Cardiac fibroblast (primary cell): ENCODE data around the gene ELFN1.

Experiments used
- DNase-seq, 2 donors: peaks; one replicate each; pipeline versions ENCODE4 v3.0.0 to v3.0.0-alpha.2; 2010; ENCODE audit warnings: low read depth in 2 of 2
- H3K4me3 ChIP-seq, 2 donors: replicated peaks in 1 of 2; 1 replicate in 1 of 2; 2 replicates in 1 of 2; pipeline ENCODE4 v1.5.1; 2011; ENCODE audit warnings: low read depth in 2 of 2, low read length in 2 of 2, mild to moderate bottlenecking in 2 of 2, moderate library complexity in 1 of 2
- CTCF ChIP-seq: IDR thresholded peaks from one replicate; pipeline ENCODE4 v1.5.1; 2011; ENCODE audit warnings: low read depth, mild to moderate bottlenecking, low read length, inconsistent platforms

ELFN1 gene

DNA sequence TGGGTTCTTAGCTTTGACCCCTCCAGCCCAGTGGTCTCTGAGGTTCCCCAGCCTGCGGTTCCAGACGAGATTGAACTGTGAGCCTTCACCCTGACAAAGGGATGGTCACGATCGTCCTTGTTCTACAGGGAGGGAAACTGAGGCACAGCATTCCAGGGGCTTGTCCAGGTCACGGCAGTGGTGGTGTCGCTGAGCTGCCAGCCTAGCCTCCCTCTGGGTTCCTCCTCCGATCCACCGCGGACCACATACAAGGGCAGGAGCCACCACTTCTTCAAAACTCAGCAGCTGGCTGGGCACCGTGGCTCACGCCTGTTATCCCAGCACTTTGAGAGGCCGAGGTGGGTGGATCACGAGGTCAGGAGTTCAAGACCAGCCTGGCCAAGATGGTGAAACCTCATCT is 35.8 kb downstream of the ELFN1 start:
- no peak for DNase-seq
- no peak for TF ChIP-seq CTCF
- no peak overlapping the region for H3K4me3 ChIP-seq

DNA sequence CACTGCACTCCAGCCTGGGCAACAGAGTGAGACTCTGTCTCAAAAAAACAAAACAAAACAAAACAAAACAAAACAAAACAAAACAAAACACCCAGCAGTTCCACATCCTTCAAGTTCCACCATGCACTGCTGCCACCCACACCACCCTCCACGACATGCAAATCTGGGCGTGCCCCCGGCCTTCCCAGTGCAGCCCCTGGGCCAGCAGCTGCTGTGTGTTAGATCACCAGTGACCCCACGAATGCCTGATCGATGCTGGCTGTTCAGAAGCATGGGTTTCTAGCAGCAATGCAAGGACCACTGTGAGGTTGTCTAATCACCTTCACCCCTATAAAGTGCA is 36.3 kb downstream of the ELFN1 start:
- no peak overlapping the region for H3K4me3 ChIP-seq
- no peak for DNase-seq
- TF ChIP-seq CTCF, result no peak

- DNase-seq, result no peak
- no peak overlapping the region for H3K4me3 ChIP-seq
- TF ChIP-seq CTCF, result no peak
Observed at GRCh38 chr7:1706721-1707613, 36.9 kb downstream of the ELFN1 start.

- peak; percentile 26 for TF ChIP-seq CTCF
- no peak overlapping the region for H3K4me3 ChIP-seq
- no peak for DNase-seq
Observed at GRCh38 chr7:1707756-1708595, 37.9 kb downstream of the ELFN1 start.

DNA sequence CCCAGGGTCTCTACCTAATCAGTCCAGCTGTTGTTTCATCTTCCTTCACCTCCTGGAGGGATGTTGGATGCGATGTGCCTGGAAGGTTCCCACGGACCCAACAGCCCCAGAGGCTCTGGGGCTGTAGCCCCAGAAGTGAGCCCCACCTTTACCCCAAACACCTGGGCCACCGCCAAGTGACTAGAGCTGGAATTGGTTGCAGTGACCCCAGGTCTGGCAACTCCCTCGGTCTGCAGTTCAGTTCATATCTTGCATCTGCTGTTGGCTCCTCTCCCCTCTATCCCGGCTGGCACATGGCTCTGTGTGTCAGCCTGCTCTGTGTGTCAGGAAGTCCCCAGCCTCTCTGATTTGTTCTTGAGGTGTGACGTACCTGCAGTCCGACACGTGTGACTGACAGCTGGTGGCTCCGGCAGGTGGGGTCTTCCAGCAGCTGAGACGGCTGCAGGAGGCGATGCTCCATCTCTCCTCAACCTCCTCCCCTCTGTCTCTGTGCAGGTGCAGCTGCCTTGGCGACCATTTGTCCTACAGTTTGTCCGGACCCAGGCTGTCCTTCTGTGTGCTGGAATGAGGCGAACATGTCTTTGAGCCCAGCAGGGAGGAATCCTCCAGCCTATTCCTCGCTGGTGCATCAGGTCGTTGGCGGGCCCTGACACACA is 38.6 kb downstream of the ELFN1 start:
- H3K4me3 ChIP-seq, result no peak overlapping the region

More for the DNA sequence above, 38.6 kb downstream of the ELFN1 start:
- no peak for TF ChIP-seq CTCF
- no peak for DNase-seq
